Fibroblast of mammary gland (primary cell): ENCODE measurements around the gene PANX2.
A peak's percentile ranks its signal among the peaks of the same experiment; 100 is the strongest.
"Not testable (repeated sequence)": the region's sequence is repeated elsewhere in the genome, so short reads cannot be mapped to it uniquely, and the experiment has no call there.

Source experiments
- DNase-seq: peaks from one replicate; pipeline ENCODE4 v3.0.0-alpha.2; 2010; ENCODE audit warnings: low read depth
- H3K4me3 ChIP-seq: 2 replicates; pipeline ENCODE4 v1.5.1; 2011; ENCODE audit warnings: low read depth, mild to moderate bottlenecking, low read length, moderate library complexity; ENCODE audit not compliant: control insufficient read depth
- TF ChIP-seq, protein P1 (sequence below): conservative IDR thresholded peaks from 2 replicates; pipeline ENCODE4 v1.5.1; 2011; ENCODE audit warnings: low read depth, low read length, inconsistent platforms; ENCODE audit not compliant: control insufficient read depth, insufficient read depth

The PANX2 gene

DNA sequence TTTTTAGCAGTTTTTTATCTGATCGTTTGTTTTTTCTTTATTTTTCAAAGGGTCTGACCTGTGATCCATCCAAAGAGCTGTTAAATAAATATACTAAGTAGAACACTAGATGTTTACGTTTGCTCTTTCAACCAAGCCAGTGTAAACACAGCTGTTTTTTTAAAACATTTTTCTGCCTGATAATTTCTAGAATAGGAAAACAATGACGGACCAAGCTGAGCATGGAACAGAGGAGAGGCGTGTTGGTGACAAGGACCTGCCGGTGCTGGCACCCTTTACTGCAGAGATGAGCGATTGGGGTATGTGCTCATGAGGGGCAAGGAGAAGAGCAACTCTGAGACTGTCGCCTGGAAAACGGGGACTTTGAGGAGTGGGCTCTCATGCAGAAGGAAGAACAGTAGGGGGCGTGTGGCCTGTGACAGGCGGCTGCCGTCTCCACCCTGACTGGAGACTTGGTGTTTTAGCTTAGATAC lies 28.6 kb upstream of the PANX2 start:
- no peak for DNase-seq
- TF ChIP-seq, protein P1, sequence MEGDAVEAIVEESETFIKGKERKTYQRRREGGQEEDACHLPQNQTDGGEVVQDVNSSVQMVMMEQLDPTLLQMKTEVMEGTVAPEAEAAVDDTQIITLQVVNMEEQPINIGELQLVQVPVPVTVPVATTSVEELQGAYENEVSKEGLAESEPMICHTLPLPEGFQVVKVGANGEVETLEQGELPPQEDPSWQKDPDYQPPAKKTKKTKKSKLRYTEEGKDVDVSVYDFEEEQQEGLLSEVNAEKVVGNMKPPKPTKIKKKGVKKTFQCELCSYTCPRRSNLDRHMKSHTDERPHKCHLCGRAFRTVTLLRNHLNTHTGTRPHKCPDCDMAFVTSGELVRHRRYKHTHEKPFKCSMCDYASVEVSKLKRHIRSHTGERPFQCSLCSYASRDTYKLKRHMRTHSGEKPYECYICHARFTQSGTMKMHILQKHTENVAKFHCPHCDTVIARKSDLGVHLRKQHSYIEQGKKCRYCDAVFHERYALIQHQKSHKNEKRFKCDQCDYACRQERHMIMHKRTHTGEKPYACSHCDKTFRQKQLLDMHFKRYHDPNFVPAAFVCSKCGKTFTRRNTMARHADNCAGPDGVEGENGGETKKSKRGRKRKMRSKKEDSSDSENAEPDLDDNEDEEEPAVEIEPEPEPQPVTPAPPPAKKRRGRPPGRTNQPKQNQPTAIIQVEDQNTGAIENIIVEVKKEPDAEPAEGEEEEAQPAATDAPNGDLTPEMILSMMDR: no peak
- no peak overlapping the region for H3K4me3 ChIP-seq

DNA sequence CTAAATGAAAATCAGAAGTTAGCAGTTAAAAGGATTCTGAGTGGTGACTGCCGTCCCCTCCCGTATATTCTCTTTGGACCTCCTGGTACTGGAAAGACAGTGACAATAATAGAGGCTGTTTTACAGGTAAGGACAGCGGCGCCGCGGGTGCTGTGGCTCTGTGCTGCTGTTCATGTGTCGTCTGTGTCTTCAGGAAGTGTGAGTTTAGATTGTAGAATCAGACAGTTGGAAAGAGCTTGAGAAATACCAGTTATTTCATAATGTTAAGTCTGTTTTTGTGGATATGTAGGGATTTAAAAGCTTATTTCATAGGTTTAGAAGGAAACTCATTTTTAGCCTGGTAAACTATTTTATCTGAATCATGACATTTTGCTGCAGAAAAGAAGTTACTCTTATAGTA lies 27.4 kb upstream of the PANX2 start:
- DNase-seq: no peak
- TF ChIP-seq, protein P1: no peak
- no peak overlapping the region for H3K4me3 ChIP-seq

DNA sequence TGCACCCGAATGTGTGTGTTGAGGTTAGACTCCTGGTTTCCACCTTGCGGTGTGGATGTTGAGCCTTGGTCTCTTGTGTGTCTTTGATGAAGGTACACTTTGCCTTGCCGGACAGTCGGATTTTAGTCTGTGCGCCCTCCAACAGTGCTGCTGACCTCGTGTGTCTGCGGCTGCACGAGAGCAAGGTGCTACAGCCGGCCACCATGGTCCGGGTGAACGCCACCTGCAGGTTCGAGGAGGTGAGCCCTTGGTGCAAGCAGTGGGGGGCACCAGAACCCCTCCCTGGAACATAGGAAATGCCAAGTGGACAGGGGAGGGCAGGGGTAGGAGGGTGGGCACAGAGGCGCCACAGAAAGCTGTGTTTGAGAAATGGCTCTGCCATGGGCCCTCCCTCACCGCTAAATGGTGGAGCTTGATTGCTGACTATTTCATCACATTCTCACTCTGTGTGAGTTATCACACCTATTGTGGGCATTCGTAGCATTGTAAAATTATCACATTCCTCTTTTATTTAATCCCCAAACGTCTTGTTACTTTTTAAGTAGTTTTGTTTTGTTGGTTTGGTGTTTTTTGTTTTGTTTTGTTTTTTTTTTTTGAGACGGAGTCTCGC lies 26.4 kb upstream of the PANX2 start:
- TF ChIP-seq, protein P1: no peak
- DNase-seq: no peak

DNA sequence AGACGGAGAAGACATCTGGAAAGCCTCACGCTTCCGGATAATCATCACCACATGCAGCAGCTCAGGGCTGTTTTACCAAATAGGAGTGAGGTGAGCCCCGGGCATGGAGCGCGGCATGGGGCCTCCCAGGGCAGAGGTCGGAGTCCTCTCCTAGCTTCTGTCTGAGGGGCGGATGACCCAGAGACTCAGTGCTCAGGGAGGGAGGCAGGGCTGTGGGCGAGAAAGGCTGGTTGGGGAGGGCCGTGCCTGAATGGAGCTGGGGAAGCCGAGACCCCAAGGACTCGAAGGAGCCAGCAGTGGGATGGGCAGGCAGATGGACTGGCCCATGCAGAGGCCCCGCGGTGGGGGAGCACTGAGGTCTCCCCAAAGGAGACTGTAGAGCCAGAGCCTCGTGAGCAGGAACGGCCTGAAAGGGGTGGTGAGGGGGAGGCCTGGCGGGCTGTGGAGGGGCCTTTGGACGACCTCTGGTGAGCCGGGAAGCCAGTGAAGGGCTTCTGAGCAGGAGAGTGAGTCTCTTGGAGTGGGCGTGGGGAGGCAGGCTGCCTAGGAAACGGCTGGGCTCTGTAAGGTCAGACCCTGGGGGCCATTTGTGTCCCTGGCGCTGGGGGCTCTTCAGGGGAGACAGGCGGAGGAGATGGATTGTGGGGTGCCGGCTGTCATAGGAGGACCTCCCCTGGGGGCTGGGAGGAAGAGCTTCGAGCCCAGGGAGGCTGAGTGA lies 24.7 kb upstream of the PANX2 start:
- TF ChIP-seq, protein P1: no peak
- DNase-seq: no peak
- no peak overlapping the region for H3K4me3 ChIP-seq

More for the DNA sequence above, 26.4 kb upstream of the PANX2 start:
- H3K4me3 ChIP-seq: no peak overlapping the region

DNA sequence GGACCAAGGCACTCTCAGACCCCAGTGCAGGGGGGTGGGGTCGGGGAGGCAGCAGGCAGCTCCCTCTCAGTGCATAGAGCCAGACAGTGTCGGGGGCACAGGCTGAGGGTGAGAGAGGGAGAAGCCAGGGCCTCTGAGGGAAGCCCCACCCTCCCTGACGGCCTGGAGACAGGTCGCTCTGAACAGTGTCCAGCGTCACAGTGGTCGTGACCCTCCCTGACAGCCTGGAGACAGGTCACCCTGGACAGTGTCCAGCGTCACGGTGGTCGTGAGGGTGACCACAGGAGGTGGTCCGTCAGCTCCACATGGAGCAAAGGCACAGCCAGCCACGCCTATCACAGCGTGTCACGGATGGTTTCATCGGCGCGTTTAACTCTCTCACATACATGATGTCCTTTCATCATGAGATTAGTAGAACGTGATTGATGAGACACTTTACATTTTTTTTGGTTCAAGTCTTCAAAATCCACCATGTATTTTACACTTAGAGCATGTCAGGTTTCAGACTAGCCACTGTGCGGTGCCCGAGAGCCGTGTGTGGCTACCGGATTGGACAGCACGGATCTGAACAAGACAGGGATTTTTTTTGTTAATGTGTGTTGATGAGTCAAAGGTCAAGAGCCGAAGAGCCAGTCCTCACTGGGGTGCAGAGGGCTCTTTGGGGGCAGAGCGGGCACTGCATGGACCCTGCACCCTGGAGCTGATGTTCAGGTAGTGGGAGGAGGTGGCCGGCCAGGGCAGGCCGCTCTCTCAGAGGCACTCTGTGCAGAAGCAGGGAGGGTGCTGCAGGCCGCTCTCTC lies 23.9 kb upstream of the PANX2 start:
- peak; percentile 83 for DNase-seq
- H3K4me3 ChIP-seq: no peak overlapping the region
- TF ChIP-seq, protein P1: peak; percentile 100

DNA sequence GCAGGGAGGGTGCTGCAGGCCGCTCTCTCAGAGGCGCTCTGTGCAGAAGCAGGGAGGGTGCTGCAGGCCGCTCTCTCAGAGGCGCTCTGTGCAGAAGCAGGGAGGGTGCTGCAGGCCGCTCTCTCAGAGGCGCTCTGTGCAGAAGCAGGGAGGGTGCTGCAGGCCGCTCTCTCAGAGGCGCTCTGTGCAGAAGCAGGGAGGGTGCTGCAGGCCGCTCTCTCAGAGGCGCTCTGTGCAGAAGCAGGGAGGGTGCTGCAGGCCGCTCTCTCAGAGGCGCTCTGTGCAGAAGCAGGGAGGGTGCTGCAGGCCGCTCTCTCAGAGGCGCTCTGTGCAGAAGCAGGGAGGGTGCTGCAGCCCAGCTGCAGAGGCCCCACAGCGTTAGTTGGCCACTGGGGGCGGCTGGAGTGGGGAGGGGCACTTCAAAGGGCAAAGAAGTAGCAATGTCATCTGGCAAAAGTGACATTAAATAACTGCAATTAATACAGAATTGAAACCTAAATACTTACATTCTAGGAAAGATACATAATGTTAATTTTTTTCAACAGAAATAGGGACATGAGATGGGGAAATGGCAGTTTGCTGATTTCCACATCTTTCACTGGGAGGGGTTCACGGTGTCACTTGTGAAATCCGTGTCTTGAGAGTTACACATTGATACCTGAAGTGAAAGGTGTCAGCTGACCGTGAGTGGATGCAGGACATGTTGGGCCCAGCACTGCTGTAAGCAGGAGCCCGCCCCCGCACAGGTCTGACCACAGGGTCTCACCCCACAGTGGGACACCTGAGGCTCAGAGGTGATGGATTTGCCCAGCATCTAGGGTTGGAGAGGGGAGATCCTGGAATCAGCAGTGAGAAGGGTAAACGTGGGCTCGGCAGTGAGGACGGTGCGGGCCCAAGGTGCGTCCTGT lies 23.0 kb upstream of the PANX2 start:
- H3K4me3 ChIP-seq, DNase-seq: not testable (repeated sequence)
